ENCODE results near the gene NEURL1. TPM values are rescaled to one million over a fixed set of nuclear protein-coding genes. Genes with fewer than 3 reads are reported as not detected.

Gene NEURL1
- total RNA-seq, 4 donors from 2014 or later, result 67.6 to 147 (median 110) TPM

DNA sequence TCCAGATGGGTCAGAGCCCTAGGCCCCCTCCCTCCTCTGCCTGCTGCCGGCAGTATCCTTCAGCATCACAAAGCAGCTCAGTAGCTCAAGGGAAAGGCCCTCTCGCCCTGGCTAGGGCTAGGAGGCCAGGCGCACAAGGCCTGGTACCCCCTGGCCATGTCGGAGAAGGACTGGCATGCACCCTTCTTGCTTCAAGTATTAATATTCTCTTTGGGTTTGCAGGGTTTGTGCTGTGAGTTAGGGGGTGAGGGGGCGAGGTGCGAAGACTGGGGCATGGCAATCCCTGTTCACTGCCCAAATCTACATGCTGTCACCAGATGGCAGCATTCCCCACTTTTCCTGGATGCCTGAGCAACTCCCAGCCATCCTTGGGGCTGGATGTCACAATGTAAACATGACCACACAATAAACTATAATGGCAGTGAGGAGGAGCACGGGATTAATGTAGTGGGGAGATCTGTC, 105.2 kb downstream of the NEURL1 start:
- in situ Hi-C loops (cut with MboI; ENCODE audit: low sequenced_read_pairs in 4 of 4), result loop anchor here in 2 of 4 donors (25.0 kb wide), 2 partner anchors 186 to 264 kb away; partner anchors contain the start of gene SH3PXD2A (in 1 of the 2)
- no peaks in the 10 kb centered on the region for H3K9me3 ChIP-seq
- H3K27me3 ChIP-seq, result no peaks in the 10 kb centered on the region
- H3K4me1 ChIP-seq, result peaks cover 11 to 20% of the 10 kb centered on the region in 2 donors
- no peak for TF ChIP-seq POLR2A (IDR thresholded peaks at IDR 0.05)
- TF ChIP-seq, protein P1, sequence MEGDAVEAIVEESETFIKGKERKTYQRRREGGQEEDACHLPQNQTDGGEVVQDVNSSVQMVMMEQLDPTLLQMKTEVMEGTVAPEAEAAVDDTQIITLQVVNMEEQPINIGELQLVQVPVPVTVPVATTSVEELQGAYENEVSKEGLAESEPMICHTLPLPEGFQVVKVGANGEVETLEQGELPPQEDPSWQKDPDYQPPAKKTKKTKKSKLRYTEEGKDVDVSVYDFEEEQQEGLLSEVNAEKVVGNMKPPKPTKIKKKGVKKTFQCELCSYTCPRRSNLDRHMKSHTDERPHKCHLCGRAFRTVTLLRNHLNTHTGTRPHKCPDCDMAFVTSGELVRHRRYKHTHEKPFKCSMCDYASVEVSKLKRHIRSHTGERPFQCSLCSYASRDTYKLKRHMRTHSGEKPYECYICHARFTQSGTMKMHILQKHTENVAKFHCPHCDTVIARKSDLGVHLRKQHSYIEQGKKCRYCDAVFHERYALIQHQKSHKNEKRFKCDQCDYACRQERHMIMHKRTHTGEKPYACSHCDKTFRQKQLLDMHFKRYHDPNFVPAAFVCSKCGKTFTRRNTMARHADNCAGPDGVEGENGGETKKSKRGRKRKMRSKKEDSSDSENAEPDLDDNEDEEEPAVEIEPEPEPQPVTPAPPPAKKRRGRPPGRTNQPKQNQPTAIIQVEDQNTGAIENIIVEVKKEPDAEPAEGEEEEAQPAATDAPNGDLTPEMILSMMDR (IDR thresholded peaks at IDR 0.05 in 4 of 5, conservative IDR thresholded peaks at IDR 0.05 in 1 of 5), result peak; percentile 64 to 85 (median 81)
- no peak overlapping the region for H3K4me3 ChIP-seq
- DNase-seq (peak; percentile 36 to 65), ATAC-seq (peak; percentile 66 to 91)
- peaks cover 0 to 4% of the 10 kb centered on the region in 2 donors for H3K36me3 ChIP-seq
- intact Hi-C loops (cut with DNase I; ENCODE audit: low total_unique reads), result loop anchor here (1.0 to 5.0 kb wide), 2 partner anchors 88 to 259 kb away; partner anchors contain the start of gene SH3PXD2A
- no peak overlapping the region for H3K27ac ChIP-seq

DNA sequence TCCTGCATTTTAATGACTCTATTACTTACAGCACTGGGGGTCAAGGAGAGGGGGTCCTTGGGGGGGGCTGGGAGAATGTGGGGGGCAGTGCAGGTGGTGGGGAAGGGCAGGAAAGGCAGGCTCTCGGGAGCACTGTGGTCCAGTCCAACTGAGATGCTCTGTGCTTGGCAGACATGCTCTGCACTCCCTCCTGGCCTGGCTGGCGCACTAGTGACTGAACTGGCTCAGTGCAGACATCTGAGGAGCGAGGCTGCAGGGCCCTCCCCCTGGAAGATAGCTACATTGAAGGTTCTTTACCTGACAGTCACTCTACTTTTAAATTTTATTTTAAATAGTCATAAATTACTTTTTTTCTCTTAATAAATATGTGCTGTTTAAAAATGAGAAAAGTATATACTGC, 105.7 kb downstream of the NEURL1 start:
- Histone ChIP-seq H3K9me3 (no peaks in the 10 kb centered on the region), H3K27me3 (no peaks in the 10 kb centered on the region), H3K27ac (no peak overlapping the region), H3K4me1 (peaks cover 11 to 20% of the 10 kb centered on the region in 2 donors), H3K4me3 (no peak overlapping the region), H3K36me3 (peaks cover 0 to 7% of the 10 kb centered on the region in 2 donors)
- in situ Hi-C loops (cut with MboI; ENCODE audit: low sequenced_read_pairs in 4 of 4), result loop anchor here in 2 of 4 donors (25.0 kb wide), 2 partner anchors 187 to 263 kb away; partner anchors contain the start of gene SH3PXD2A (in 1 of the 2)
- intact Hi-C loops (cut with DNase I; ENCODE audit: low total_unique reads), result loop anchor here (5.0 kb wide), 1 partner anchor 258 kb away; the partner anchor contains the start of gene SH3PXD2A
- TF ChIP-seq POLR2A (IDR thresholded peaks at IDR 0.05), result no peak
- TF ChIP-seq, protein P1 (IDR thresholded peaks at IDR 0.05 in 4 of 5, conservative IDR thresholded peaks at IDR 0.05 in 1 of 5), result no peak
- peak in 1 of 2 donors; percentile 15 for ATAC-seq
- DNase-seq, result no peak

DNA sequence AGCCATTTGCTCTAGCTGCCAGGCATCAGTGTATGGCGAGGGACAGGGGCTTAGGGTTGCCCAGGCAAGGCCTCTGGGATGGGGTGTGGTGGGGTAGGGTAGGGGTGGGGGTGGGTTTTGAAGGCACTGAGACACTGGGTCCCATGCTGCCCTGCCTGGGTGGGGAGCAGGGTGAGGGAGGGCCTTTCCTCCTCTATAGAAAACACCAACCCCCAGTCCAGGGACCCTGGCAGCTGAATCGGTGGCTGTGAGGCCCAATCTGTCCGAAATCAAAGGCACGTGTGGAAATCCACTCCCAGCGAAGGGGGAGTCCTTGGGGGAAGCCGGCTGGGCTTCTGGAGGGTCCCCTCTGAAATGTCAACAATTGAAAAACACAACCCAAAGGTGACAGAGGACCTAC, 106.4 kb downstream of the NEURL1 start:
- in situ Hi-C loops (cut with MboI; ENCODE audit: low sequenced_read_pairs in 4 of 4), result loop anchor here (5.0 to 25.0 kb wide), 3 partner anchors 87 to 262 kb away; partner anchors contain the start of gene SH3PXD2A (in 1 of the 4)
- no peaks in the 10 kb centered on the region for H3K27me3 ChIP-seq
- no peaks in the 10 kb centered on the region for H3K9me3 ChIP-seq
- intact Hi-C loops (cut with DNase I; ENCODE audit: low total_unique reads), result loop anchor here (5.0 kb wide), 1 partner anchor 257 kb away; the partner anchor contains the start of gene SH3PXD2A
- no peak overlapping the region for H3K4me3 ChIP-seq
- H3K36me3 ChIP-seq, result peaks cover 0 to 7% of the 10 kb centered on the region in 2 donors
- peaks cover 11 to 20% of the 10 kb centered on the region in 2 donors for H3K4me1 ChIP-seq
- ATAC-seq, result no peak
- TF ChIP-seq, protein P1 (IDR thresholded peaks at IDR 0.05 in 4 of 5, conservative IDR thresholded peaks at IDR 0.05 in 1 of 5), result no peak
- no peak for TF ChIP-seq POLR2A (IDR thresholded peaks at IDR 0.05)
- H3K27ac ChIP-seq, result no peak overlapping the region
- no peak for DNase-seq

DNA sequence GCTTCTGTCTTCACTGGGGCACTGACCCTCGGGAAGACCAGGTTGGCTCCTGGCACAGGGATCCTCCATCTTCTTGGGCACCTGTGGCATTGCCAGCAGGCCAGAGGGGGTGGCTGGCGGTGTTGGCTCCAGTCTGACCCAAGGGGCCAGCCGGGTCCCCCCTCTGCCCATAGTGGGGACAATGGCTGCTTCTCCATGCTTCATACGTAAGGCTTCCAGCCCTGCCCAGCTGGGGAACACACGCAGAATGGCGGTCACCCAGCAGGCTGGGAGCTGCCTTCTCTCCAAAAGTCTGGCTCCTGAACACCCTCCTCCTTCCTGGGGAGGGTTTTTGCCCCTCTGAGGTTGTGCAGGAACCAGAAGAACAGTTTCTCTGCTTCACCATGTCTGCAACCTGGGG, 106.8 kb downstream of the NEURL1 start:
- DNase-seq, result no peak
- intact Hi-C loops (cut with DNase I; ENCODE audit: low total_unique reads) (no loop called here), in situ Hi-C loops (cut with MboI; ENCODE audit: low sequenced_read_pairs in 4 of 4) (loop anchor here (5.0 kb wide), 1 partner anchor 87 kb away; no protein-coding TSS in a partner anchor)
- H3K4me3 ChIP-seq, result no peak overlapping the region
- H3K27me3 ChIP-seq, result no peaks in the 10 kb centered on the region
- no peak for ATAC-seq
- H3K9me3 ChIP-seq, result no peaks in the 10 kb centered on the region
- TF ChIP-seq POLR2A (IDR thresholded peaks at IDR 0.05), result no peak
- TF ChIP-seq, protein P1 (IDR thresholded peaks at IDR 0.05 in 4 of 5, conservative IDR thresholded peaks at IDR 0.05 in 1 of 5), result no peak
- peaks cover 0 to 7% of the 10 kb centered on the region in 2 donors for H3K36me3 ChIP-seq
- no peak overlapping the region for H3K27ac ChIP-seq
- peaks cover 11 to 20% of the 10 kb centered on the region in 2 donors for H3K4me1 ChIP-seq
